ENCODE data around the gene MACROD2.

Gene MACROD2

DNA sequence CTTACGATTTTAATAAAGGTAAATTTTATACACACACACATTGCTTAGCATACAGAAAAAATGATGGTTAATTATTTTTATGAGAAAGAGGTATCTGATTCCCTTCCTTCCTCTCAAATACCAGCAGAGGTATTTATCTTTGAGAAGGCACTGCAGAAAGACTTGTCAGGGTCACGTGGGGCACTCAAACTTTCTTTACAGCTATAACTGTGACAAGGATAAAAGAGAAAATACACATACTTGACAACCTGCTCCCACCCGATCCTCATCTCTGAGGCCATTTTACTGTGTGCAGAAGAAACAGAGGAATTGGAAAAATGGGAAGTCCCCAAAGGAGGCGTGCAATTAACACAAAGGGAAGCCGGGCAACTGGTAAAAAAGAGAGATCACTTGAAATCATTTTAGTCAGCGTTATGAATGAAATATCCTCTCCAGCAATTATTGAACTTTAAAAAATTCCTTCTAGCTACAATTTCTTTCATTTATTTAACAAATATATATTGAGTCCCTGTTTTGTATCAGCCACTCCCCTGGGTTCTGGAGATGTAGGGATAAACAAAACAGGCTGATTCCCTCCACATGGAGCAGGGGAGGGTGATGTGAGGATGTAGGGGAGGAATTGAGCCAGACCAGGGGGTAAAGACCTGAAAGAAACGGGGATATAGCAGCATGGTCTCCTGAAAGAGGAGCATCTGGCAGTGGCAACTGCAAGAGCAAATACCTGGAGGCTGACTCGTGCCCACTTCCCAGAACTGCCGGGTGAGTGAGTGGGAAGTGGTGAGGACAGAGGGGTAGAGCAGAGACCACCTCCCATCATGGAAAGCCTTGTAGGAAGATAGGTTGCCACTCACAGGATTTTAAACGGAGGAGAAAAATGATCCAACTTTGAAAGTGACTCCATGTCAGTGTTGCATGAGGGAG, 2067.6 kb downstream of the MACROD2 start:
- H3K4me1 ChIP-seq (ENCODE audit: insufficient read depth, insufficient read length): peaks cover 5% of the 10 kb centered on the region
- TF ChIP-seq YY1 (IDR thresholded peaks at IDR 0.05; ENCODE audit: insufficient read depth, insufficient read length) (no peak), ZNF274 (IDR thresholded peaks at IDR 0.05; ENCODE audit: low read depth, low read length) (no peak), SUZ12 (IDR thresholded peaks at IDR 0.05; ENCODE audit: extremely low read depth, insufficient read depth, insufficient read length) (no peak)
- no peak overlapping the region for H3K9ac ChIP-seq (ENCODE audit: insufficient read length, low read depth)
- no peak overlapping the region for H3K4me3 ChIP-seq (ENCODE audit: insufficient read length, low read depth)
- no peak for DNase-seq (ENCODE audit: low read depth, low spot score)
- H3K27me3 ChIP-seq (ENCODE audit: insufficient read depth, insufficient read length): no peaks in the 10 kb centered on the region
- H3K9me3 ChIP-seq (ENCODE audit: insufficient read depth, low read length): no peaks in the 10 kb centered on the region
- H3K36me3 ChIP-seq (ENCODE audit: insufficient read depth, insufficient read length, low read length): no peaks in the 10 kb centered on the region

DNA sequence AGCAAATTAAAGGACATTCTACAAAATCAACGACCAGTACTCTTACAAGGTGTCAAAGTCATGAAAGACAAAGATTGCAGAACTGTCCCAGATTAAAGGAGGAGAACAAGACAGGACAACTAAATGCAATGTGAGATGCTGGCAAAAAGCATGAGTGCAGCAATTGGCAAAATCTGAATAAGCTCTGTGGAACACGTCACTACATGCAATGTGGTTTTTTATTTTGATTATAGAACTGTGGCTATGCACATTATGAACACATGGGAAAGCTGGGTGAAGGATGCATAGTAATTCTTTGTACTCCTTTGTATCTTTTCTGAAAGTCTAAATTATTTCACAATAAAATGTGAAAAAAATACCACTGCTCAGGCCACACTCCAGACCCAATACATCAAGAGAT, 2068.6 kb downstream of the MACROD2 start:
- Histone ChIP-seq H3K9ac (ENCODE audit: insufficient read length, low read depth) (no peak overlapping the region), H3K36me3 (ENCODE audit: insufficient read depth, insufficient read length, low read length) (no peaks in the 10 kb centered on the region), H3K9me3 (ENCODE audit: insufficient read depth, low read length) (no peaks in the 10 kb centered on the region), H3K4me1 (ENCODE audit: insufficient read depth, insufficient read length) (peaks cover 5% of the 10 kb centered on the region), H3K4me3 (ENCODE audit: insufficient read length, low read depth) (no peak overlapping the region), H3K27me3 (ENCODE audit: insufficient read depth, insufficient read length) (no peaks in the 10 kb centered on the region)
- DNase-seq (ENCODE audit: low read depth, low spot score): no peak
- TF ChIP-seq YY1 (IDR thresholded peaks at IDR 0.05; ENCODE audit: insufficient read depth, insufficient read length): no peak
- no peak for TF ChIP-seq SUZ12 (IDR thresholded peaks at IDR 0.05; ENCODE audit: extremely low read depth, insufficient read depth, insufficient read length)
- TF ChIP-seq ZNF274 (IDR thresholded peaks at IDR 0.05; ENCODE audit: low read depth, low read length): no peak

DNA sequence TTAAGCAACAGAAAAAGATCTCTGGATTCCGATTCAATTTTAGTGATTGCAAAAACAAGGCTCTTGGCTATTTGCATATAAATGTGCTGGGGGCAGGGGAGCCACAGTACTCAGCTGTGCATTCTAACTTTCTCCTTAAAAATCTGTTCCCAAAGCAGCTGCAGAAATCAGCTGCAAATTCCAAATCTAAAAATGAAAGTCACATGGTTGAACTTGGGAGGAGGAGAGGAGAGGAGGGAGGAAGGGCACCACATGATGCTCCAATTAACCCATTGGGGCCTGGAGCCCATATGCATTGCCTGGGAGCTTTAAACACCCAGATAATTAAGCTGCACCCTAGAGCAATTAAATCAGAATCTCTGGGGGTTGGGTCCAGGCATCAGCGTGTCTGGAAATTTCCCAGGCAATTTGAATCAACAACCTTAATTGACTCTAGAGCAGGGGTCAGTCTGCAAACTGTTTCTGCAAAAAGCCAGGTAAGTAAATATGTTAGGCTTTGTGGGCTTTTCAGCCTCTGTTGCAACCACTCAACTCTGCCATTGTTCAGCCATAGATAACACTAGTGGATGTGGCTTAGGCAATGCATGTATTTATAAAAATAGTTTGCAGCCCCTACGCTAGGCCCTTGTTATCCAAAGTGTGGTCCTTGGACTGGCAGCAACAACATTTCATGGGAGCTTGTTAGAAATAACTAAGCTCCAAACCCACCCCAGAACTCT, 2069.8 kb downstream of the MACROD2 start:
- no peak overlapping the region for H3K9ac ChIP-seq (ENCODE audit: insufficient read length, low read depth)
- no peak for TF ChIP-seq ZNF274 (IDR thresholded peaks at IDR 0.05; ENCODE audit: low read depth, low read length)
- no peak for TF ChIP-seq SUZ12 (IDR thresholded peaks at IDR 0.05; ENCODE audit: extremely low read depth, insufficient read depth, insufficient read length)
- TF ChIP-seq YY1 (IDR thresholded peaks at IDR 0.05; ENCODE audit: insufficient read depth, insufficient read length): no peak

DNA sequence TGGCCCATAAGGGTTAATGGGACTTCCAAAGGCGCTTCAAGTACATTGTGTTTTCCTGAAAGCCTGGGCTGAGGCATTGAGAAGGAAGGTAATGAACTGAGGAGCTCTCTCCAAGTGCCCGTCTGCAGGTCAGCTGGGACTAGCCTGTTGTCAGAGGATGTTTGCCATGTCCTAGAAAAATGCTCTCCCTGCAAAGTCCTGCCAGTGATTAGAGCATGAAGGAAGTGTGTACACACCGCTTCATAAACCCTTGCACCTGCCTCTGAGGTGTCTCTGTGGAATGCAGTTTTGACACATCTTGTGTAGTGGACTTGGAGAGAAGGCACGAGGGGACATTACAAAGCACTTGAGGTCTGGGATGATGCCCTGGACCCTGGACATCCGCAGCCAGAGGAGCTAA, 2071.3 kb downstream of the MACROD2 start:
- no peak for TF ChIP-seq YY1 (IDR thresholded peaks at IDR 0.05; ENCODE audit: insufficient read depth, insufficient read length)
- TF ChIP-seq ZNF274 (IDR thresholded peaks at IDR 0.05; ENCODE audit: low read depth, low read length): no peak
- TF ChIP-seq SUZ12 (IDR thresholded peaks at IDR 0.05; ENCODE audit: extremely low read depth, insufficient read depth, insufficient read length): no peak
- H3K9me3 ChIP-seq (ENCODE audit: insufficient read depth, low read length): no peaks in the 10 kb centered on the region
- no peak overlapping the region for H3K9ac ChIP-seq (ENCODE audit: insufficient read length, low read depth)
- no peaks in the 10 kb centered on the region for H3K36me3 ChIP-seq (ENCODE audit: insufficient read depth, insufficient read length, low read length)
- no peaks in the 10 kb centered on the region for H3K27me3 ChIP-seq (ENCODE audit: insufficient read depth, insufficient read length)
- H3K4me1 ChIP-seq (ENCODE audit: insufficient read depth, insufficient read length): peaks cover 5% of the 10 kb centered on the region
- no peak overlapping the region for H3K4me3 ChIP-seq (ENCODE audit: insufficient read length, low read depth)
- no peak for DNase-seq (ENCODE audit: low read depth, low spot score)

More for the DNA sequence above, 2069.8 kb downstream of the MACROD2 start:
- Histone ChIP-seq H3K4me3 (ENCODE audit: insufficient read length, low read depth) (no peak overlapping the region), H3K27me3 (ENCODE audit: insufficient read depth, insufficient read length) (no peaks in the 10 kb centered on the region), H3K36me3 (ENCODE audit: insufficient read depth, insufficient read length, low read length) (no peaks in the 10 kb centered on the region), H3K4me1 (ENCODE audit: insufficient read depth, insufficient read length) (peaks cover 5% of the 10 kb centered on the region), H3K9me3 (ENCODE audit: insufficient read depth, low read length) (no peaks in the 10 kb centered on the region)
- no peak for DNase-seq (ENCODE audit: low read depth, low spot score)

DNA sequence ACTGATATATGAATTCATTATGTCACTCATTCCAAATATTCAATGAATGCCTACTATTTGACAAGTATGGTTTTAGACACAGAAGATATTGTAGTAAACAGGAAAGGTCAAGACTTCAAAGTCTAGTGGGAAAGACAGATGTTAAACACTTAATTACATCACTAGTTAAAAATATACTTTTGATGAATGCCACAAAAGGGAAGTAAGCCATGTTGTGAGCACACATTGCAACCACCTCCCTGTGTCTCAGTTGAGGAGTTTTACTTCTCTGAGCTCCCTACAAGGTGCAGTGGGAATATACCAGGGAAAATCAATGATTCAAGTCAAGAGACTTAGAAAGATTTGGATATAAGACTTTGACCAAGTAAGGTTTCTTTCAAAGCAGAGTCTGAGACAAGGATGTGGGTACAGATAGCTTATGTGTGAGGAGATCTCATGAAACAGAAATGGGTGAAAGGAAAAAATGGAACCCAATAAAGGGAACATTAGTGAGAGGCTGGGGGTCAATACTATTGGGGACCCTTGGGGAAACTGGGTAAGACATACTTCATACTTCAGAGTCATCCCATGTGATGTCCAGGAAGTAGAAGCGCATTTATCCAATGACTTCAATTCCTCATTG, 2074.2 kb downstream of the MACROD2 start:
- Histone ChIP-seq H3K9ac (ENCODE audit: insufficient read length, low read depth) (no peak overlapping the region), H3K4me3 (ENCODE audit: insufficient read length, low read depth) (no peak overlapping the region), H3K9me3 (ENCODE audit: insufficient read depth, low read length) (no peaks in the 10 kb centered on the region), H3K4me1 (ENCODE audit: insufficient read depth, insufficient read length) (peaks cover 5% of the 10 kb centered on the region), H3K36me3 (ENCODE audit: insufficient read depth, insufficient read length, low read length) (no peaks in the 10 kb centered on the region), H3K27me3 (ENCODE audit: insufficient read depth, insufficient read length) (no peaks in the 10 kb centered on the region)
- TF ChIP-seq ZNF274 (IDR thresholded peaks at IDR 0.05; ENCODE audit: low read depth, low read length) (no peak), YY1 (IDR thresholded peaks at IDR 0.05; ENCODE audit: insufficient read depth, insufficient read length) (no peak), SUZ12 (IDR thresholded peaks at IDR 0.05; ENCODE audit: extremely low read depth, insufficient read depth, insufficient read length) (no peak)
- DNase-seq (ENCODE audit: low read depth, low spot score): no peak

DNA sequence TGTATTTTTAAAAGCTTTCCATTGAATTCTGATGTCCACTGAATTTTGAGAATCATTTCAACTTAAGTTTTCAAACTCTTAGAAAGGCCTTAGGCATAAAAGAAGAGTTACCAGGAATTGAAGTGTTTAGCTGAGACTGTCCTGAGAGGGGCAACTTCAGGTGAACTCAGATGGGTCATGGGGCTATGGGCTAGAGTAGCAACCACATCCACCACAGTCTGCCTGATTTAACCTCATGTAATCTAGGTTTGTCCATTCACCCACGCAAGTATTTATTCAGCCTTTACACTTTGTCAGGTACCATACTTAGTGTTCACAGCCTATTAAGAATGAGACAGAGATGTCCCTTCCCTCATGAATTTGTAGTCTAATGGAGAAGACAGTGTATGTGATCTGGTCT, 2076.9 kb downstream of the MACROD2 start:
- Histone ChIP-seq H3K9me3 (ENCODE audit: insufficient read depth, low read length) (no peaks in the 10 kb centered on the region), H3K4me3 (ENCODE audit: insufficient read length, low read depth) (no peak overlapping the region), H3K4me1 (ENCODE audit: insufficient read depth, insufficient read length) (no peaks in the 10 kb centered on the region), H3K9ac (ENCODE audit: insufficient read length, low read depth) (no peak overlapping the region), H3K36me3 (ENCODE audit: insufficient read depth, insufficient read length, low read length) (no peaks in the 10 kb centered on the region), H3K27me3 (ENCODE audit: insufficient read depth, insufficient read length) (no peaks in the 10 kb centered on the region)
- no peak for TF ChIP-seq YY1 (IDR thresholded peaks at IDR 0.05; ENCODE audit: insufficient read depth, insufficient read length)
- TF ChIP-seq ZNF274 (IDR thresholded peaks at IDR 0.05; ENCODE audit: low read depth, low read length): no peak
- no peak for TF ChIP-seq SUZ12 (IDR thresholded peaks at IDR 0.05; ENCODE audit: extremely low read depth, insufficient read depth, insufficient read length)
- no peak for DNase-seq (ENCODE audit: low read depth, low spot score)
